ENCODE data around the gene ZNF354C.

ZNF354C gene

GRCh38 chr5:179119415-179120170 is 59.4 kb downstream of the ZNF354C start:
- DNase-seq (ENCODE audit: low spot score) = no peak
- TF ChIP-seq CTCF (IDR thresholded peaks at IDR 0.05; ENCODE audit: borderline replicate concordance, control extremely low read depth, extremely low read depth, insufficient read depth, missing control alignments) = no peak
- in situ Hi-C loops (cut with MboI; ENCODE audit: low sequenced_read_pairs, unreplicated experiment) = no loop called here

- in situ Hi-C loops (cut with MboI; ENCODE audit: low sequenced_read_pairs, unreplicated experiment) = no loop called here
- no peak for TF ChIP-seq CTCF (IDR thresholded peaks at IDR 0.05; ENCODE audit: borderline replicate concordance, control extremely low read depth, extremely low read depth, insufficient read depth, missing control alignments)
- DNase-seq (ENCODE audit: low spot score) = no peak
These were observed 60.3 kb downstream of the ZNF354C start for GRCh38 chr5:179120421-179120861.

GRCh38 chr5:179120951-179121666 is 60.9 kb downstream of the ZNF354C start:
- no peak for DNase-seq (ENCODE audit: low spot score)
- TF ChIP-seq CTCF (IDR thresholded peaks at IDR 0.05; ENCODE audit: borderline replicate concordance, control extremely low read depth, extremely low read depth, insufficient read depth, missing control alignments) = no peak
- in situ Hi-C loops (cut with MboI; ENCODE audit: low sequenced_read_pairs, unreplicated experiment) = no loop called here

GRCh38 chr5:179121667-179122111 is 61.5 kb downstream of the ZNF354C start:
- no peak for TF ChIP-seq CTCF (IDR thresholded peaks at IDR 0.05; ENCODE audit: borderline replicate concordance, control extremely low read depth, extremely low read depth, insufficient read depth, missing control alignments)
- in situ Hi-C loops (cut with MboI; ENCODE audit: low sequenced_read_pairs, unreplicated experiment) = no loop called here
- no peak for DNase-seq (ENCODE audit: low spot score)

GRCh38 chr5:179122411-179123108 is 62.4 kb downstream of the ZNF354C start:
- in situ Hi-C loops (cut with MboI; ENCODE audit: low sequenced_read_pairs, unreplicated experiment) = no loop called here
- DNase-seq (ENCODE audit: low spot score) = no peak
- TF ChIP-seq CTCF (IDR thresholded peaks at IDR 0.05; ENCODE audit: borderline replicate concordance, control extremely low read depth, extremely low read depth, insufficient read depth, missing control alignments) = no peak

- no peak for TF ChIP-seq CTCF (IDR thresholded peaks at IDR 0.05; ENCODE audit: borderline replicate concordance, control extremely low read depth, extremely low read depth, insufficient read depth, missing control alignments)
- DNase-seq (ENCODE audit: low spot score) = no peak
- in situ Hi-C loops (cut with MboI; ENCODE audit: low sequenced_read_pairs, unreplicated experiment) = no loop called here
These were observed 62.9 kb downstream of the ZNF354C start for GRCh38 chr5:179123109-179123426.

All from GM13976 (cell line).